Measurements from ENCODE around the gene EIF3L.

DNA sequence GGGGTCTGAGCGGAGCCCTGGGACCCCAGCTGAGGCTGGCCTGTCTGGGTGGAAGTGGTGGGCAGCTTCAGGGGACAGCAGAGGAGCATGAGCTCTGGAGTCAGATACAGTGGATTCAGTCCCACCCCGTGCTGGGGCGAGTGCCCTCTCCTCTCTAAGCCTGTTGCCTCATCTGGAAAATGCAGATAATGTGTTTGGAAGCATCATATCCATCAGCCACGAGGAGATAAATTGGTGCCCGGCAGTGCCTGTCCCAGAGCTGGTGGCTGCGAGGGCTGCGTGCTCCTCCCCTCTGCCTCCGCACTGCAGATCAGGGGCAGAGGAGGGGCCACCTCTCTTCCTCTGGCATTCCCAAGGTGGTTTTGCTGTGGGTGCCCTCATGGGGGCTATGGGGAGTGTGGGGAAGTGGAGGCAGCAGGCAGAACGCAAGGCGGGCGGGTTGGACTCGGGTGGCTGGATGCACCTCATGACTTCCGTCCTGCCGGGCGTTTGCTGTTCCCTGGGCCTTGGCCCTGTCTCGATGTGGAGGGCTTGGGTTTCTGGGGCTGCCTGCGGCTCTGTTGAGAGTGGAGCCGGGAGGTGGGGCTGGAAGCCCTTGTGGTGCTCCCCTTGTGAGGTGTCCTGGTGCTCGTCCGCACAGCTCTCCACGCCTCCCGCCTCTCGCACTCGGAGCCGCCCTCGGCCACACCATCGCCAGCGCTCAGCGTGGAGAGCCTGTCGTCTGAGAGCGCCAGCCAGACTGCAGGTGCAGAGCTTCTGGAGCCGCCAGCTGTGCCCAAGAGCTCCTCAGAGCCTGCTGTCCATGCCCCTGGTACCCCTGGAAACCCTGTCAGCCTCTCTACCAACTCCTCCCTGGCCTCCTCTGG is 77.8 kb downstream of the EIF3L start:
- TF ChIP-seq YY1 (IDR thresholded peaks at IDR 0.05; ENCODE audit: insufficient read depth, insufficient read length), result no peak
- TF ChIP-seq ZNF274 (IDR thresholded peaks at IDR 0.05; ENCODE audit: low read depth, low read length), result no peak
- no peak for TF ChIP-seq SUZ12 (IDR thresholded peaks at IDR 0.05; ENCODE audit: extremely low read depth, insufficient read depth, insufficient read length)

Measured in NT2/D1 (cell line).